ENCODE measurements around the gene DDC. TPM values are rescaled to one million over a fixed set of nuclear protein-coding genes. Genes with fewer than 3 reads are reported as not detected.

Gene DDC
- total RNA-seq, 4 donors from 2014 or later: 0.35 TPM; not detected in 3

- WGBS, 2 donors: 63 to 86% methylated on average over 9 to 13 of the region's 17 CpGs
- Histone ChIP-seq H3K27me3 (peaks cover 0 to 17% (median 0%) of the 10 kb centered on the region in 4 donors), H3K4me1 (no peaks in the 10 kb centered on the region), H3K4me3 (no peak overlapping the region), H3K36me3 (no peaks in the 10 kb centered on the region), H3K27ac (peak overlapping the region in 1 of 4 donors; percentile 34), H3K9me3 (no peaks in the 10 kb centered on the region)
- intact Hi-C loops (cut with DNase I): no loop called here
- TF ChIP-seq POLR2A (IDR thresholded peaks at IDR 0.05): no peak
- no peak for TF ChIP-seq CTCF (IDR thresholded peaks at IDR 0.05)
- no peak for DNase-seq
Observed at GRCh38 chr7:50409856-50410745, 155.1 kb downstream of the DDC start.

Small RNA genes lying within 50 kb of the gene (small RNA-seq; reads per million reads assigned to genes)
- 0 reads per million in 4 donors for gene RNU6-1091P

Other genes starting within 250 kb of the DDC start
- 10 to 100 TPM in 3 of 4 donors, 1 to 10 TPM in 1; 6.6 to 22.8 (median 22.1) TPM for gene FIGNL1, start 115.1 kb downstream of the DDC start, total RNA-seq
- gene GRB10, start 217.5 kb upstream of the DDC start, total RNA-seq: 10 to 100 TPM in 2 of 4 donors, 1 to 10 TPM in 2; 3.5 to 35.1 (median 9.2) TPM

Measured in esophagus squamous epithelium (tissue), 5 donors.